ENCODE results near the gene CARS1. TPM values are rescaled to one million over a fixed set of nuclear protein-coding genes. Genes with fewer than 3 reads are reported as not detected.

CARS1 gene
- polyA plus RNA-seq, 1 of the 3 experiments (the other 2 are of a cell fraction): 52.1 TPM

GRCh38 chr11:3086671-3087150 lies 29.5 kb upstream of the CARS1 start:
- Histone ChIP-seq H3K79me2 (ENCODE audit: insufficient read depth) (no peaks in the 10 kb centered on the region), H3K27ac (ENCODE audit: low read depth in 2 of 2, low read length in 1 of 2) (no peak overlapping the region), H3K9ac (no peak overlapping the region), H2AFZ (ENCODE audit: low read depth) (no peak overlapping the region), H3K4me2 (no peak overlapping the region), H3K9me3 (no peaks in the 10 kb centered on the region), H3K27me3 (ENCODE audit: insufficient read depth) (no peaks in the 10 kb centered on the region), H4K20me1 (ENCODE audit: insufficient read depth) (0 out of 2 replicates have a peak, but pooled peaks cover 5% of the 10 kb centered on the region), H3K9me2 (no peaks in the 10 kb centered on the region), H3F3A (replicated peaks; ENCODE audit: insufficient read depth) (no peaks in the 10 kb centered on the region), H3K36me3 (replicated peaks in 1 of 2; ENCODE audit: control insufficient read depth in 1 of 2, insufficient read depth in 2 of 2, low read length in 1 of 2) (peaks cover 0 to 2% of the 10 kb centered on the region in 2 experiments), H3K4me1 (ENCODE audit: control insufficient read depth in 1 of 2, insufficient read depth in 2 of 2, low read depth in 1 of 2, low read length in 1 of 2) (peaks cover 0 to 3% of the 10 kb centered on the region in 2 experiments; a peak in 1 of 4 replicates), H3K4me3 (ENCODE audit: low read depth in 2 of 2, low read length in 1 of 2) (no peak overlapping the region)
- ChIA-PET CTCF (interaction anchor here (0.6 to 13.1 kb wide), 2 partner anchors 43 to 71 kb away, joined by 3 to 403 read pairs; no protein-coding TSS in a partner anchor), POLR2A (no interaction called here)
- WGBS (ENCODE audit: low lambda C conversion rate): 79% methylated on average over 6 of the region's 9 CpGs
- no peak for TF ChIP-seq NFIC (IDR thresholded peaks at IDR 0.05; ENCODE audit: borderline replicate concordance)
- no peak for DNase-seq

- Histone ChIP-seq H3K9me2 (no peaks in the 10 kb centered on the region), H3K27me3 (ENCODE audit: insufficient read depth) (no peaks in the 10 kb centered on the region), H3F3A (replicated peaks; ENCODE audit: insufficient read depth) (no peaks in the 10 kb centered on the region), H3K36me3 (replicated peaks in 1 of 2; ENCODE audit: control insufficient read depth in 1 of 2, insufficient read depth in 2 of 2, low read length in 1 of 2) (peaks cover 0 to 2% of the 10 kb centered on the region in 2 experiments), H3K4me3 (ENCODE audit: low read depth in 2 of 2, low read length in 1 of 2) (no peak overlapping the region), H4K20me1 (ENCODE audit: insufficient read depth) (0 out of 2 replicates have a peak, but pooled peaks cover under 1% of the 10 kb centered on the region), H3K9me3 (no peaks in the 10 kb centered on the region), H3K4me1 (ENCODE audit: control insufficient read depth in 1 of 2, insufficient read depth in 2 of 2, low read depth in 1 of 2, low read length in 1 of 2) (peaks cover 0 to 3% of the 10 kb centered on the region in 2 experiments; a peak in 1 of 4 replicates), H3K27ac (ENCODE audit: low read depth in 2 of 2, low read length in 1 of 2) (no peak overlapping the region), H3K9ac (no peak overlapping the region), H2AFZ (ENCODE audit: low read depth) (no peak overlapping the region), H3K79me2 (ENCODE audit: insufficient read depth) (no peaks in the 10 kb centered on the region), H3K4me2 (no peak overlapping the region)
- POLR2A ChIA-PET: no interaction called here
- DNase-seq: no peak
- WGBS (ENCODE audit: low lambda C conversion rate): 73% methylated on average over 2 of the region's 8 CpGs
- CTCF ChIA-PET: interaction anchor here (13.1 kb wide), 1 partner anchor 42 kb away, joined by 403 read pairs; no protein-coding TSS in a partner anchor
- TF ChIP-seq GATA2 (CRISPR knock-in tag; IDR thresholded peaks at IDR 0.05) (no peak), EZH2phosphoT487 (IDR thresholded peaks at IDR 0.05; ENCODE audit: borderline replicate concordance, low read depth) (no peak), RCOR1 (IDR thresholded peaks at IDR 0.05; ENCODE audit: low read length) (no peak), POLR2AphosphoS5 (IDR thresholded peaks at IDR 0.05; ENCODE audit: low read depth, low read length) (no peak), FOXM1 (IDR thresholded peaks at IDR 0.05; ENCODE audit: low read depth) (no peak), USF1 (IDR thresholded peaks at IDR 0.05; ENCODE audit: borderline replicate concordance, low read depth) (no peak), MXI1 (IDR thresholded peaks at IDR 0.05; ENCODE audit: low read depth, low read length) (no peak), USF2 (IDR thresholded peaks at IDR 0.05; ENCODE audit: borderline replicate concordance, low read depth, low read length) (no peak), NFIC (IDR thresholded peaks at IDR 0.05; ENCODE audit: borderline replicate concordance) (no peak), FOSL2 (IDR thresholded peaks at IDR 0.05; ENCODE audit: borderline replicate concordance, low read depth) (no peak), RFX5 (IDR thresholded peaks at IDR 0.05; ENCODE audit: low read length) (no peak), EP300 (IDR thresholded peaks at IDR 0.05; ENCODE audit: borderline replicate concordance in 1 of 2, low read depth in 1 of 2, low read length in 1 of 2) (no peak), RXRA (IDR thresholded peaks at IDR 0.05; ENCODE audit: borderline replicate concordance, low read depth) (no peak), MEF2A (IDR thresholded peaks at IDR 0.05; ENCODE audit: borderline replicate concordance, low read depth) (no peak), ZBTB33 (IDR thresholded peaks at IDR 0.05; ENCODE audit: borderline replicate concordance, low read depth) (no peak), GABPA (IDR thresholded peaks at IDR 0.05; ENCODE audit: low read depth) (no peak), RAD21 (IDR thresholded peaks at IDR 0.05; ENCODE audit: low read length) (no peak)
Measured at GRCh38 chr11:3086114-3086513, 28.9 kb upstream of the CARS1 start.
